Activated B cell treated with CpG ODN at 0.5 μM for 24 hours (primary cell): ENCODE results near the gene PTGFRN. TPM values are rescaled to one million over a fixed set of nuclear protein-coding genes. Genes with fewer than 3 reads are reported as not detected.

Experiments
- ATAC-seq: fragments of 200-7000 bp; cut with Tn5 transposase; one replicate; pipeline ENCODE4 v1.10.0; 2021; ENCODE audit warnings: low read depth, mild to moderate bottlenecking, moderate library complexity
- CTCF ChIA-PET: fragments of 350-600 bp; sonication (Branson Sonifier 250); formaldehyde crosslinking; loops from one replicate; lab custom pipeline; 2021; ENCODE audit warnings: antibody characterized with exemption; lab: Charles Lee
- POLR2A ChIA-PET: fragments of 350-600 bp; sonication (Branson Sonifier 250); formaldehyde crosslinking; loops from one replicate; lab custom pipeline; 2021; ENCODE audit warnings: antibody characterized with exemption; lab: Charles Lee
- DNase-seq: peaks from one replicate; pipeline ENCODE4 v3.0.0; 2022
- H3K27ac Mint-ChIP-seq: one replicate; pipeline ENCODE4 v1.8.0; 2020; ENCODE audit warnings: mixed read lengths
- H3K27me3 Mint-ChIP-seq: one replicate; pipeline ENCODE4 v1.8.0; 2021; ENCODE audit warnings: mixed read lengths
- H3K36me3 Mint-ChIP-seq: one replicate; pipeline ENCODE4 v1.8.0; 2021; ENCODE audit warnings: low read depth, mixed read lengths
- H3K4me1 Mint-ChIP-seq: one replicate; pipeline ENCODE4 v1.8.0; 2021; ENCODE audit warnings: mixed read lengths
- H3K4me3 Mint-ChIP-seq: one replicate; pipeline ENCODE4 v1.8.0; 2020; ENCODE audit warnings: mild to moderate bottlenecking, mixed read lengths
- H3K9me3 Mint-ChIP-seq: one replicate; pipeline ENCODE4 v1.8.0; 2020; ENCODE audit warnings: mixed read lengths
- intact Hi-C: fragments of 100-400 bp; cut with micrococcal nuclease; formaldehyde crosslinking; loops from one replicate; pipeline ENCODE4 v1.15.1; 2024
- total RNA-seq: library from RNA; stranded (reverse); gene quantifications from 2 replicates; pipeline ENCODE4 v1.2.3, GENCODE V29; 2022
- TF ChIP-seq, protein P1 (sequence below): fragments of 200-600 bp; IDR thresholded peaks from one replicate; pipeline ENCODE4 v1.8.0; 2022; ENCODE audit warnings: antibody characterized with exemption, mild to moderate bottlenecking

Gene PTGFRN
- total RNA-seq, 1 donor from 2014 or later = not detected

DNA sequence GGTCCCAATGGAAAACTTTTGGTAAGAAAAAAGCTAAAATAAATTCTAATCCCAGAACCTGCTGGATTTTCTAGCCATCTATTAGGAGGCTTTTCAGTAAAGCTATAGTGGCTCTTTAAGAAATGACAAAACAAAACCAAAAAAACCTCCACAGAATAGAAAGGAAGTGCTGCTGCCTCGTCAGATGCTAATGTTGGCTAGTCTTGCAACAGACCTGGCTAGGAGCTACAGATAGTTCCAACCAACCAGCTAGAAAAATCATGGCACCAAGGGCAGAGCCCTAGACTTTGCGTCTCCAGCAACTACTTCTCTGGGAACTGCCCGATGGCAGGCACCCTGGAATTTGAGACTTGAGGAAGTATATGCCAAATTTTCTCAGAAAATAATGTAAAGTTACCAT is 99.4 kb downstream of the PTGFRN start:
- ChIA-PET POLR2A (no interaction called here), CTCF (no interaction called here)
- intact Hi-C loops = no loop called here
- H3K36me3 Mint-ChIP-seq = no peaks in the 10 kb centered on the region
- no peaks in the 10 kb centered on the region for H3K4me1 Mint-ChIP-seq
- TF ChIP-seq, protein P1, sequence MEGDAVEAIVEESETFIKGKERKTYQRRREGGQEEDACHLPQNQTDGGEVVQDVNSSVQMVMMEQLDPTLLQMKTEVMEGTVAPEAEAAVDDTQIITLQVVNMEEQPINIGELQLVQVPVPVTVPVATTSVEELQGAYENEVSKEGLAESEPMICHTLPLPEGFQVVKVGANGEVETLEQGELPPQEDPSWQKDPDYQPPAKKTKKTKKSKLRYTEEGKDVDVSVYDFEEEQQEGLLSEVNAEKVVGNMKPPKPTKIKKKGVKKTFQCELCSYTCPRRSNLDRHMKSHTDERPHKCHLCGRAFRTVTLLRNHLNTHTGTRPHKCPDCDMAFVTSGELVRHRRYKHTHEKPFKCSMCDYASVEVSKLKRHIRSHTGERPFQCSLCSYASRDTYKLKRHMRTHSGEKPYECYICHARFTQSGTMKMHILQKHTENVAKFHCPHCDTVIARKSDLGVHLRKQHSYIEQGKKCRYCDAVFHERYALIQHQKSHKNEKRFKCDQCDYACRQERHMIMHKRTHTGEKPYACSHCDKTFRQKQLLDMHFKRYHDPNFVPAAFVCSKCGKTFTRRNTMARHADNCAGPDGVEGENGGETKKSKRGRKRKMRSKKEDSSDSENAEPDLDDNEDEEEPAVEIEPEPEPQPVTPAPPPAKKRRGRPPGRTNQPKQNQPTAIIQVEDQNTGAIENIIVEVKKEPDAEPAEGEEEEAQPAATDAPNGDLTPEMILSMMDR = no peak
- H3K9me3 Mint-ChIP-seq = no peaks in the 10 kb centered on the region
- DNase-seq (no peak), ATAC-seq (no peak)
- H3K27me3 Mint-ChIP-seq = peaks cover 2% of the 10 kb centered on the region
- H3K27ac Mint-ChIP-seq = no peak overlapping the region
- no peak overlapping the region for H3K4me3 Mint-ChIP-seq

DNA sequence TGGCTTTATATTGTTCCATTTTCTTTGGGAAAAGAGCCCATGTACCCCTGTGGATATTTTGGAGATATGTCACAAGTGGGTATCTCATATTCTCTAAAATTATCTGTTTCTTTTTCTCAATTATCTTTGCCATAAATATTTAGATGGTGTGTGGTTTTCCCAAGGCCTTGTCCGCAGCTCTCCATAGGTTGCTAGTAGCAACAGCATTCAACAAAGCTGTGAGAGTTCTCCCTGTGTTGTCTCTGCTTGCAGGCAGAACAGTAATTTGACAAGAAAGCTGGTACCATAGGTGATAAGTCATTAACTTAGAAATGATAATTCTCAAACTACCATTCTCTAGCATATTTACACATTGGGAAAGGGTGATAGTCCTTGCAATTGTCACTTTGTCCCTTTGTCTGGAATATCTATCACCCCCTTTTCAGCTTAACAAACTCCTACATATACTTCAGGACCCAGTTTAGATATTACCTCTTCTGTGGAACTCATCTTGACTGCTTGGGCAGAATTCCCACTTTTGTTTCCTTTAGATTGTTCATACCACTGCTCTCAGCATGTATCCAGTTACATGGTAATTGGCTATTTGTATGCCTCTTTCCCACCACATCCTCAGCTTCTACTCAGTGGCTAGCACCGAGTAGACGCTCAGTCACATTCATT is 100.7 kb downstream of the PTGFRN start:
- DNase-seq (no peak), ATAC-seq (no peak)
- Mint-ChIP-seq H3K36me3 (no peaks in the 10 kb centered on the region), H3K4me1 (no peaks in the 10 kb centered on the region), H3K27me3 (peaks cover 2% of the 10 kb centered on the region), H3K9me3 (no peaks in the 10 kb centered on the region), H3K27ac (no peak overlapping the region), H3K4me3 (no peak overlapping the region)
- intact Hi-C loops = no loop called here
- ChIA-PET POLR2A (no interaction called here), CTCF (no interaction called here)
- TF ChIP-seq, protein P1 = no peak

DNA sequence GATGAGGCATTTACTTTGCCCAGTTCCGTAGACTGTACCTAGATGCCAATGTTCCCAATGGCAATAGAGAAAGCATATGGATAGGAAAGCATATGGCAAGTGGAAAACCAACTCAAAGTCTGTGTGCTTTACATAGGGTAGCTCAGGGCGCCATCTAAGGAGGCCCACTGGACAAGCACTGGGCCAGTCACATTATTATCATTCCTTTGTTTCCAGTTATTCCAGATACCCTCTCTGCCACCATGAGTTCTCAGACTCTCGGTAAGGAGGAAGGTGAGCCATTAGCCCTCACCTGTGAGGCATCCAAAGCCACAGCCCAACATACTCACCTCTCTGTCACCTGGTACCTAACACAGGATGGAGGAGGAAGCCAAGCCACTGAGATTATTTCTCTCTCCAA is 101.6 kb downstream of the PTGFRN start:
- Mint-ChIP-seq H3K9me3 (no peaks in the 10 kb centered on the region), H3K4me1 (no peaks in the 10 kb centered on the region), H3K4me3 (no peak overlapping the region), H3K27ac (no peak overlapping the region), H3K36me3 (no peaks in the 10 kb centered on the region), H3K27me3 (peaks cover 2% of the 10 kb centered on the region)
- DNase-seq = no peak
- intact Hi-C loops = no loop called here
- CTCF ChIA-PET = interaction anchor here (0.5 kb wide), 1 partner anchor 339 kb away, joined by 3 read pairs; no protein-coding TSS in a partner anchor
- POLR2A ChIA-PET = no interaction called here
- TF ChIP-seq, protein P1 = no peak
- ATAC-seq = no peak

DNA sequence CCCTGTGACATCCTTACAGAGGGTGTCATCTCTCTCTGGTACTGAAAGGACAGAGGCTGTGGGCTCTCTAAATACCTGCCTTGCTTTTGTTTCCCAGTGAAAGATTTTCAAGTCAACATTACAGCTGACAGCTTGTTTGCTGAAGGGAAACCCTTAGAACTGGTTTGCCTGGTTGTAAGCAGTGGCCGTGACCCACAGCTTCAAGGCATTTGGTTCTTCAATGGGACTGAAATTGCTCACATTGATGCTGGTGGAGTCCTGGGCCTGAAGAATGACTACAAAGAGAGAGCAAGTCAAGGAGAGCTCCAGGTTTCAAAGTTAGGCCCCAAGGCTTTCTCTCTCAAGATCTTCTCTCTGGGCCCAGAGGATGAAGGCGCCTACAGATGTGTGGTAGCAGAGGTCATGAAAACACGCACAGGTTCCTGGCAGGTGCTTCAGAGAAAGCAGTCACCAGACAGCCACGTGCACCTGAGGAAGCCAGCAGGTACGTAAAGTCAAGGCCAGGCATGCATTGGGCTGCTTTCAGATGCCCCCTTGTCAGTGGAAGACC is 103.7 kb downstream of the PTGFRN start:
- ATAC-seq = no peak
- H3K27me3 Mint-ChIP-seq = peaks cover 2% of the 10 kb centered on the region
- intact Hi-C loops = no loop called here

DNA sequence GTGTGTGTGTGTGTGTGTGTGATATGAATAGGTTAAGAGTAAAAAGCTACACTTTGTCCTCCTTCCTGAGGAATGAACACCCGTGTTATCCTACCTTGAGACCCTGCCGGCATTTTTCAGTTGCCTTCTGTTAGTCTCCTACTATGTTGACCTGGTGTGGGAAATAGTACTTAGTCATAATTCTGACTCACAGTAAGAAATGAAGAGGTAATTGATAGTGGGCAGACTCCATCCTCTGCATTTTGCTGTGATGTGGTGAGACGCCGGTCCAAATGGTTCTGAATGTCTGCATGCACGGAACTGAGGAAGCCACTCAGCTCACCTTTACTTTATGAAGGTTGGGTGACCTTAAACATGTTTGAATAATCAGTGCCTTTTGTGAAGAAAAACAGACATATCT is 104.5 kb downstream of the PTGFRN start:
- TF ChIP-seq, protein P1 = no peak
- POLR2A ChIA-PET = no interaction called here
- no peak overlapping the region for H3K27ac Mint-ChIP-seq
- no peak overlapping the region for H3K4me3 Mint-ChIP-seq
- CTCF ChIA-PET = no interaction called here
- DNase-seq (no peak), ATAC-seq (no peak)
- no peaks in the 10 kb centered on the region for H3K4me1 Mint-ChIP-seq
- H3K36me3 Mint-ChIP-seq = no peaks in the 10 kb centered on the region
- intact Hi-C loops = no loop called here
- no peaks in the 10 kb centered on the region for H3K27me3 Mint-ChIP-seq
- no peaks in the 10 kb centered on the region for H3K9me3 Mint-ChIP-seq

More for the DNA sequence above, 103.7 kb downstream of the PTGFRN start:
- no peak overlapping the region for H3K4me3 Mint-ChIP-seq
- no peaks in the 10 kb centered on the region for H3K4me1 Mint-ChIP-seq
- no peaks in the 10 kb centered on the region for H3K36me3 Mint-ChIP-seq
- no peak overlapping the region for H3K27ac Mint-ChIP-seq
- H3K9me3 Mint-ChIP-seq = no peaks in the 10 kb centered on the region
- CTCF ChIA-PET = no interaction called here
- POLR2A ChIA-PET = no interaction called here
- TF ChIP-seq, protein P1 = no peak
- no peak for DNase-seq
